GM10847 (cell line): Measurements from ENCODE around the gene C1orf35.

ENCODE experiments used
- POLR2A ChIP-seq: IDR thresholded peaks from 2 replicates; pipeline ENCODE4 v1.6.1; 2011; ENCODE audit not compliant: insufficient read length; ENCODE audit errors: extremely low read depth

The C1orf35 gene

DNA sequence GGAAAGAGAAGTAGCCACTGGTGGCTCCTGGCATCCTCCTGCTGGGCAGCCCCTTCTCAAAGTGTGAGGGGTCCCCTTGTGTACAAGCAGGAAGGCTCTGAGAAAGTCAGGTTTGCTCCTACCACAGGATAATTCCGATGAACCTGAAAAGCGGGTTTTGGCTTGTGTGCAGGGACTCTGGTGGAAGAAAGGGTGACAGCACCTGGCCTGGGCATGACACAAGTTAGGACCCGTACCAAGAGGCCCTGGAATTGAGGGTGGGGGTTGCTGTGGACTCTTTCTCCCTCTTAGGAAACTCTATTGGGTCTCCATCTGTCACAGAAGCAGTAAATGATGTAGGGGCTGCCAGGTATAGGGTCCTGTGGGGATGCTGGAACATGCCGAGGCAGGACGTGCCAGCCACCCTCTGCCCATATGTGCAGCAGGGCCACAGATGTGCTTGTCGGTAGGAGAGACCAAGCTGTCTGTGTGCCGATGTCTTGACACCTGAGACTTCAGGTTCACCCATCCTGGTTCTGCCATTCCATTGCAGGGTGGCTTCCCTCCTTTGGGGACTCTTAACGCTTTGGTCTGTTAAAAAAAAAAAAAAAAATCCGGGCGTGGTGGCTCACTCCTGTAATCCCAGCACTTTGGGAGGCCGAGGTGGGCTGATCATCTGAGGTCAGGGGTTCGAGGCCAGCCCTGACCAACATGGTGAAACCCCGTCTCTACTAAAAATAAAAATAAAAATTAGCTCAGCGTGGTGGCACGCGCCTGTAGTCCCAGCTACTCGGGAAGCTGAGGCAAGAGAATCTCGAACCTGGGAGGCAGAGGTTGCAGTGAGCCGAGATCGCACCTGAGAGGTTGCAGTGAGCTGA lies 9.8 kb downstream of the C1orf35 start:
- no peak for TF ChIP-seq POLR2A

DNA sequence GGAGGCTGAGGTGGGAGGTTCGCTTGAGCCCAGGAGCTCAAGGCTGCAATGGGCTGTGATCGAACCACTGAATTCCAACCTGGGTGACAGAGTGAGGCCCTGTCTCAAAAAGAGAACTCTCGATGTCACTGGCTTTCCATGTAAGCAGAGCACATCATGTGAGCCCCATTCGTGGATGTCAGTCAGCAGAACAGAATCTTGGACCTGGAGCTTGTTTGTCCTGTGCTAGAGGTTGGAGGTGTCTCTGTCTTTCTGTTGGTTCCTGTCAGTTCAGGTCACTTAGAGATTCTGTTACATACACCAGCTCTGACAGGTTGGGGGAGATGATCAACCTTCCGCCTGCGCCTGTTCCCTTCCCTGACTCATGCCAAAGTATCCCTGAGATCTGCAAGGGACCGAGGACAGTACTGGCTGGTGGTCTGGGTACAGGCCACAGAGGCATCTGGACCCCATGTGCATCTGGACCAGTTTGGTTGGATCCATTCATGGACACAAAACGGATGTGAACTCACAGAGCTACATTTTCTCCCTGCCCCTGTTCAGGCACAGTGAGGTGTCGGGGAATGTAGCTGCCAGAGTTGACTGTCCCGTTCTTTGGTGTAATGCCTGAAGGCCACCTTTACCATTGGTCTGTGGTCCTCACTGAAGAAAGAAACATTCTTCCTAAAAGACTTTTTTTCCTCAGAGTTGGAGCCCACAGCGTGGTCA lies 10.6 kb downstream of the C1orf35 start:
- no peak for TF ChIP-seq POLR2A

- TF ChIP-seq POLR2A: no peak
These were observed 12.0 kb downstream of the C1orf35 start for GRCh38 chr1:228091084-228091483.

DNA sequence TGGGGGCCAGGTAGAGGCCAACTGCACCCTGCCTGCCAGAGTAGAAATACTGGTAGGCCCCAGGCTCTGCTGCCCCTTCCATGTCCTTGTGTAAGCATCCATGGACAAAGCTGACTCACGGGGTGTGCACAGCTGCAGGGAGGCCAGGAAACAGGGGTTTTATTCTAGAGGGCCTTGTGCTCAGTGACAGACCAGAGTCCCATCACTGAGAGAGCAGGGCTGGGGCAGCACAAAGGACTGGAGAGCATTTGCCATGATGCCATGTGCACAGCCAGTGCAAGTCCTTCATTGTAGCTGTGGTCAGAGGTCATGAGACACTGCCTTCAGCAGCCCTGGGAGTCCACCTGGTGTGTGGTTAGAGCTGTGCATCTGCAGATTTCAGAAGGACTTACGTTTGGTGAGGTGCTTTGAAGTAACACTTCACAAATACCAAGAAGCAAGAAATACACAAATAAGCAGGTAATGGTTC lies 12.5 kb downstream of the C1orf35 start:
- no peak for TF ChIP-seq POLR2A

- TF ChIP-seq POLR2A: no peak
These were observed 13.4 kb downstream of the C1orf35 start for GRCh38 chr1:228089519-228090380.

DNA sequence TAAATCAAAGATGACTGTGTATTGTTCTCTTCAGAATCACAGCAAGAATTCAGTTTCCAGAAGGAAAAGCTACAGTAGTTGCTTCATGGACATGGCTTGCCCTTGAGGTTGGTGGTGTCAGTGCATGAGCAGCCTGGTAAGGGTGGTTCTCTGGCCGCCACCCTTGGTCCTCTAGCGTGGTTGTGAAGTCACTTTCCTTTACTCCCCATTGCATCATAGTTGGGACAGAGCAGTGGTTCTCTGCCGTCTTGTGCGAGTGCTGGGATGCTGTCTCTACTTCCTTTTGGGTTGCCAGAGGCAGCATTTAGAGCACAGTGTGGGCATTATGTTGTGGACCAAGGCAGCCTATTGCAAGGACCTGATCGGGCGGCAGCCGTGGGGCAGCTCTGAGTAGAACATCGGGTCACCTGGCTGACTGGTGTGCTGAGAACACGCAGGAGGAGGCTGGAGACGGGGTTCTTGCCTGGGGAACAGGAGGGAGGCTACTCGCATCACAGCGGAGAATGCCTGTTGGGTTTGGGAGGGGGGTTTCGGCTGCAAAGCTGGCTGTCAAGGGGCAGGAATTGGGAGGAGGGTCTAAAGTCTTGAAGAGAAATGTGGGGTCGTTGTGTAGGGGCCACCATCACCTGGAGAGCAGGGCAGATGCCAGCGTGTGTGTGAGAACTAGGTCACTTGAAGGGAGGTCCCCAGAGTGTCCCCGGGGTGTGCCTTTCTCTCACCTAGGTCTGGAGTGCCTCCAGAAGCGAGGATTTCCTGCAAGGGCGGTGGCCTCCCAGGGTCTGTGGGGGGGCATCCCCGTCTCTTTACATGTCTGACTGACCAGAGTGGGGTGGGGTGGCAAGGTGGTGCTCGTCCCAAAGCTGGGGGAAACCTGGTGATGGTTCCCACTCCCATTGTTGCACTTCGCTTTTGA lies 14.3 kb downstream of the C1orf35 start:
- TF ChIP-seq POLR2A: no peak

- no peak for TF ChIP-seq POLR2A
These were observed 15.3 kb downstream of the C1orf35 start for GRCh38 chr1:228087771-228088251.

GRCh38 chr1:228085287-228085951 lies 17.7 kb downstream of the C1orf35 start:
- TF ChIP-seq POLR2A: no peak

GRCh38 chr1:228084797-228085196 lies 18.3 kb downstream of the C1orf35 start:
- TF ChIP-seq POLR2A: no peak

DNA sequence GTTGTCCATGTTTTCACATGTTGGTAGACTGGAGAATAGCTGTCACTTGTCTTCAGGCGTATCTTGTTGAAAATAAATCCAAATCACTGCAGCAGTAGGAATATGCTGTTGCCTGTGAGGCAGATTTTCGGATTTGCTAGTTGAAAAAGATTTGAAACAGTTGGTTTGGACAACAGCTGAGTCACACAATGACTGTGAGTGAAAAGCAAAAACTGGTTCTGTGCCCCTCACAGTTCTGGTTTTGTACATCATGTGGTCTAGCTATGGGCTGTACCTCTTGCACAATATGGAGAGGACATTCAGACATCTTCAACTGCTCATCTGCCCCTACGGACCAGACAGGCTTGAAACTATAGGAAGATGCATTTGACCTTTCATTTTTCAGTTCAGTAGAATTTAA lies 18.8 kb downstream of the C1orf35 start:
- TF ChIP-seq POLR2A: no peak

GRCh38 chr1:228083871-228084278 lies 19.2 kb downstream of the C1orf35 start:
- TF ChIP-seq POLR2A: no peak

GRCh38 chr1:228082918-228083870 lies 19.9 kb downstream of the C1orf35 start:
- no peak for TF ChIP-seq POLR2A
